GM21447 (cell line): Measurements from ENCODE around the gene DNAJC28.
"Not testable (repeated sequence)": the region's sequence is repeated elsewhere in the genome, so short reads cannot be mapped to it uniquely, and the experiment has no call there.

Experiments used
- ATAC-seq: cut with Tn5 transposase; IDR thresholded peaks from one replicate; pipeline ENCODE4 v1.9.1; 2021; ENCODE audit not compliant: unreplicated experiment

The DNAJC28 gene

DNA sequence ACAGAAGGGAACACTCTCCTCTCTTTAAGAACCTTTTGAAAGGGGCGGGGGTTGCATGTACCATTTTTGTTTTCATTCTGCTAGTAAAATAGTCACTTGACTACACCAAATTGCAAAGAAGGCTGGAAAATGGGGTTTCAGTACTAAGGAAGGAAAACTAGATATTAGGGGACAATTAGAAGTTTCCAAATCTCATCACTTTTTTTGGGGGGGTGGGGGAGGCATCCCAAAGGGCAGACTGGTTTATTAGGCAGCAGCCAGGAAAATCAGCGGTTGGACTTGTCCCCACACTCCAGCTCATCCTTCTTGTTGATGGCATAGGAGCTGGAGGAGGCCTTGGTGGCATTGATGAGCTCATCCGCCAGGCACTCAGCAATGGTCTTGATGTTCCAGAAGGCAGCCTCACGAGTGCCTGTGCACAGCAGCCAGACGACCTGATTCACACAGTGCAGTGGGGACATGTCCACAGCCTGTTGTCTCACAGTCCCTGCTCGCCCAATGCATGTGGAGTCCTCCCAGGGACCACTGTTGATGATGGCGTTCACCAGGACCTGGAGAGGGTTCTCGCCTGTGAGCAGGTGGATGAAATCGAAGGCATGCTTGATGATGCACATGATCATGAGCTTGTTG lies 10.1 kb downstream of the DNAJC28 start:
- ATAC-seq = no peak

DNA sequence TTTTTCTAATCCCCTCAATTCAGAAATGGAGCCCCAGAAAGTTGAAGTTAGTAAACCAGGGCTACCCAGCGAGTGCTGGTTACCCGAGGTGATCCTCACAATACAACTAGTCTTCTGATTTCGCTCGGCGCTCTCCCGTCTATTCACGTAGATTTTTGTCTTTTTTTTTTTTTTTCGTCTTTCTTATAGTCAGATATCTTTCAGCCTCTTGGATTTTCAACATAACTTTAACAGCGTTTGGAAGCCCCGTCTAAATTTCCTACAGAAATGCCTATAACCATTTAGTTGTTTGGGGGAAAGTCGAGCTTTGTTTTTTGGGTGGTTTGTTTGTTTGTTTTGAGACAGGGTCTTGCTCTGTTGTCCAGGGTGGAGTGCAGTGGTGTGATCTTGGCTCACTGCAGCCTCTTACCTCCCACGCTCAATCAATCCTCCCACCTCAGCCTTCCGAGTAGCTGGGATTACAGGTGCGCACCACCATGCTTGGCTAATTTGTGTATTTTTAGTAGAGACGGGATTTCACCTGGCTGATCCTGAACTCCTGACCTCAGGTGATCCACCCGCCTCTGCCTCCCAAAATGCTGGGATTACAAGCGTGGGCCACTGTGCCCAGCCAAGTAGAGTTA lies 10.9 kb downstream of the DNAJC28 start:
- no peak for ATAC-seq

DNA sequence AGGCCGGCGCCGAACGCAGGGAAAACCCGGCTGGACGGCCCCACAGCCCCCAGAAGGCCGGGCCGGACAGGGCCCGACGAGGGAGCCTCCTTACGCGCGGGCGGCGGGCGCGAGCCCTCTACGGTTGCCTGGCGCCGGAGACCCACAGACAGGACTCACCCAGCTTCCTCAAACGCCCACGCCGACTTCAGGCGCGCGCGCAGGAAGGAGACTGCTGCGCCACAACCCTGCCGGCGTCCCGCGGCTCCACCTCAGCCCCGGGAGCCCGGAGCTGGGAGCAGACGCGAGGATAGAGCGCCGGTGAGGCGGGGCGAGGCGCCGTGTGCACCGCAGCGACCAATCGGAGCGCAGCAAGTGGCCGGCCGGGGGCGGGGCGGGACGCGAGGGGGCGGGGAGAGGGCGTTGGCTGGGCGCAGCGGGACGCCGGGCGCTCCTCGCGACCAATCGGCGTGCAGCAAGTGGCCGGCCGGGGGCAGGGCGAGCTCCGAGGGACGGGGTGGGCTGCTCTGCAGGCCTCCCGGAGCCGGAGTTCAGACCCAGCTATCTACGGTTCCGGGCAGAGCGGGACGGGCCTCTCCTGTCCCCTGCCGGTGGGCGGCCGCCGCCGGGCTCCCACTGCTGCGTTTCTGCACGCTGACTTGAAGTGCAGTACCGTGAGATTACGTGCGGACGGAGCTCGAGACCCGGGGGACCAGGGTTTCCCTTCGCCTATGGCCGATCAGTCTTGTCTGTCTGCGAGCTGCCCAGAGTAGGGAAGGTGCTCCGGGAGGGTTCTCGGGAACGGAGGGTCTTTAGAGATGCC lies 11.6 kb downstream of the DNAJC28 start, which contains the start of gene TMEM50B:
Gene TMEM50B (minus strand): TSS at position 296 of the 802 bp plus-strand sequence. CDS start 11,089 bp downstream, outside the sequence.
- ATAC-seq = peak; percentile 81

DNA sequence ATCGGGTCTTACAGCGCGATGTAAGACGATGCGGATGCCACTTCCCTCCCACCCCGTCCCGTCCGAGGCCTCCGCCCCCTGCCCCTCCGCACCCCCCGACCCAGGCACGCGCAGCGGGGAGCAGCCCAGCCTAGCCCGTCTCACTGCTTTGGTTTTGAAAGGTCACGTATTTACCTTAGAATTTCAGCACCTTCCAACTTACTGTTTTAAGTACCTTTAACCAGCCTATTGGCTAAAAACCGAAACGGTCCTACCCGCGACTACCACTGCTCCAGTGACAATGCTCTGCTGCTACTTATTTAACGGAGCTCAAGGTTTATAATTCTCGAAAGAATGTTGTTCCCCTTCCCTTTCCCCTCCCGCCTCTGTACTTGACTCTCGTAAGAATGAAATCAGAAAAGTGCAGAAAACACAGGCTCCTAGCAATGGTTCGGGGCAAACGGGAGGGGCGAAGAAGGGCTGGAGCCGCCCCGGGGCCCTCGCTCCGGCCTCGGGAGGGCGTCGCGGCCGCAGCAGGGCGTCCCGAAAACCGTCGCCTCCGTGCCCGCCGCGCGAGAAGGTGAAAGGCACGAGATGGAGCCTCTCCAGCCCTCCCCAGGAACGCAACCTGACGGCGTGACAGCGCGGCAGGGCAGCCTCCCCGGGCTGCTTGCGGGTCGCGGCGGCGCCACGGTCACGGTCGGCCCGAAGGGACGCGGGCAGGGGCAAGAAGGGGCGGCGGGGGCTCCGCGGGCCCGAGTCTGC lies 12.4 kb downstream of the DNAJC28 start:
- peak; percentile 24 for ATAC-seq

DNA sequence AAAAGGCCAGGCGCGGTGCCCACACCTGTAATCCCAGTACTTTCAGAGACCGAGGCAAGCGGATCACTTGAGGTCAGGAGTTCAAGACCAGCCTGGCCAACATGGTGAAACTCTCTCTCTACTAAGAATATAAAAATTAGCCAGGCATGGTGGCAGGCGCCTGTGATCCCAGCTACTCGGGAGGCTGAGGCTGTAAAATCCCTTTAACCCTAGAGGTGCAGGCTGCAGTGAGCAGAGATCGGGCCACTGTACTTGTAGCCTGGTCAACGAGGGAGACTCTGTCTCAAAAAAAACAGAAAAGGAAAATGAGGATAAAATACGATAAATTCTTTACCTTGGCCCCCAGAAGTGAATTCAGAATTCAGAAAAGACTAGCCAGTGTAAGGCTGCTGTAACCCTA lies 13.3 kb downstream of the DNAJC28 start:
- no peak for ATAC-seq

DNA sequence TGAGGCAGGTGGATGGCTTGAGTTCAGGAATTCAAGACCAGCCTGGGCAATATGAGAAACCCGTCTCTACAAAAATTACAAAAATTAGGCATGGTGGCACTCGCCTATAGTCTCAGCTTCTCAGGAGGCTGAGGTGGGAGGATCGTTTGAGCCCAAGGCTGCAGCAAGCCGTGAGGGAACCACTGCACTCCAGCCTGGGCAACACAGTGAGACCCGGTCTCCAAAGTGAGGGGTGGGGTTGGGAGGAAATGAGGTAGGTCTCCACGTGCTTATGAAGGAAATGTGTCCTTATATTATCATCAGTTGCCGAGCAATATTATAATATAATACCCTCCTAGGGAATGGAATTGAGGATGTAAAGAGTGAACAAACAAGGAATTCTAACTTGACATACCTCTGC lies 14.4 kb downstream of the DNAJC28 start:
- ATAC-seq = no peak

DNA sequence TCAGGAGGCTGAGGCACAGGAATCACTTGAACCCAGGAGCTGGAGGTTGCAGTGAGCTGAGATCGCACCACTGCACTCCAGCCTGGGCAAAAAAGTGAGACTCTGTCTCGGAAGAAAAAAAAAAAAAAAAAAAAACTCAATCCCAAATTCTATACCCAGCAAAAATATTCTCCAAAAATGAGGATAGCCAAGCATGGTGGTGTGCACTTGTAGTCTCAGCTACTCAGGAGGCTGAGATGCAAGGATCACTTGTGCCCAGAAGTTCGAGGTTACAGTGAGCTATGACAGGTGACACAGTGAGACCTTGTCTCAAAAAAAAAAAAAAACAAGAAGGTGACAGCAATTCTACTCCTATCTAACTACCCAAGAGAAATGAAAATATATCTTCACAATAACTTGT lies 18.2 kb downstream of the DNAJC28 start:
- no peak for ATAC-seq

DNA sequence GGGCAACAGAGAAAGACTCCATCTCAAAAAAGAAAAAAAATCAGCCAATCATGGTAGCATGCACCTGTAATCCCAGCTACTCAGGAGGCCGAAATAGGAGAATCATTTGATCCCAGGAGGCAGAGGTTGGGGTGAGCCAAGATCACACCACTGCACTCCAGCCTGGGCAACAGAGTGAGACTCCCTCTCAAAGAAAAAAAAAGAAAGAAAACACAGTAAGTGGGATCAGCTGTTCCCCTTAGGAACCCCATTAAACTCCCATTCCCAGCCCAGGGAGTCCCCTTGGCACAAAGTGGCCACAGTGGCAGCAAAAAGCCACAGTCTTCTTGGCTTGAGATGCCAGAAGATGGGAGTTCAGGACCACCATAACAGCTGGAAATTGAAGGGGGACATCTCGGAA lies 20.8 kb downstream of the DNAJC28 start:
- no peak for ATAC-seq

DNA sequence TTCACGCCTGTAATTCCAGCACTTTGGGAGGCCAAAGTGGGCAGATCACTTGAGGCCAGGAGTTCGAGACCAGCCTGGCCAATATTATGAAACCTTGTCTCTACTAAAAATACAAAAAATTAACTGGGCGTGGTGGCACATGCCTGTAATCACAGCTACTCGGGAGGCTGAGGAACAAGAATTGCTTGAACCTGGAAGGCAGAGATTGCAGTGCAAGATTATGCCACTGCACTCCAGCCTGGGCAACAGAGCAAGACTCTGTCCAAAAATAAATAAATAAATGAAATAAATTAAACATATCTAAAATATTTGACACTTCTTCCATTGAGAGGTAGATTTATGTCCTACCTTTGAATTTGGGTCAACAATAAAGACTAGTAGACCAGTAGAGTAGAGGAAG lies 22.3 kb downstream of the DNAJC28 start:
- not testable (repeated sequence) for ATAC-seq

DNA sequence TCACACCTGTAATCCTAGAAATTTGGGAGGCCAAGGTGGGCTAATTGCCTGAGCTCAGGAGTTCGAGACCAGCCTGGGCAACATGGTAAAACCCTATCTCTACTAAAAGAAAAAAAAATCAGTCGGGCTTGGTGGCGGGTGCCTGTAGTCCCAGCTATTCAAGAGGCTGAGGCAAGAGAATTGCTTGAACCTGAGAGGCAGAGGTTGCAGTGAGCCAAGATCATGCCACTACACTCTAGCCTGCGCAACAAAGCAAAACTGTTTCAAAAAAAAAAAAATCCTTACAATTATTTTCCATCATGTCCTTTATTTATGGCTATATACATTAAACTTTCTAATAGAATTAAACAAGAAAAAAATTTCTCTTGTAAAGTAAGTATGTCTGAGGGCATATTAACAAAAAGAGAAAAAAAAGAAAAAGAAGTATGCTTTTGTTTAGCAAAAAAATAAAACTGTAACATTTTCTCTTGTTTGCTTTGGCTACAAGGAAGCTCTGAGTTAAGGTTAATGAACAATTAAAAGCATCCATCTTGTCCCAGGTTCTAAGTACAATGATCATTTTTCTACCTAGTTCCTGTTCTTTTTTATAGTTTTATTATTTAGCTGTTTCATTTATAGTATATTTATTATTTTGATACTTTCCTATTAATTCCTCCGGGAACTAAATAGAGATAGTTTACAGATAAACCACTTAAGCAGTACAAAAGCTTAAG lies 29.8 kb downstream of the DNAJC28 start:
- no peak for ATAC-seq

DNA sequence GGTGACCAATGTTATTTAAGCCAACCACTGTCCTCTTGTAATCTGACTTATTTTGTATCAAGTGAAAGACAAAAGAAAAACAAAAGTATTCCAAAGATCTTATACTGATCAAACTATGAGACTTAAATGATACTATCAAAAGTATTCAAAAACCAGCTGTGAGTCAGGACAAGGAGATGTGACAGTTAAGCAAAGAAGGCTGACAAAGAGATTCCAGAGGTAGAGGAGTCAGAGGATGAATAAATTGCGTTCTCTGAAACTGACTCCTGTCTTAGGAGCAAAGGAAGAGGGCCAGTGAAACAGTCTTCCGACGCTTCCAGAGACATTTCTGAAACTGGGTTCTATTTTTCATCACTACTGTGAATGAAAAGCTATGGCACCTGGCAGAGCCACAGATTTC lies 32.7 kb downstream of the DNAJC28 start:
- ATAC-seq = no peak

DNA sequence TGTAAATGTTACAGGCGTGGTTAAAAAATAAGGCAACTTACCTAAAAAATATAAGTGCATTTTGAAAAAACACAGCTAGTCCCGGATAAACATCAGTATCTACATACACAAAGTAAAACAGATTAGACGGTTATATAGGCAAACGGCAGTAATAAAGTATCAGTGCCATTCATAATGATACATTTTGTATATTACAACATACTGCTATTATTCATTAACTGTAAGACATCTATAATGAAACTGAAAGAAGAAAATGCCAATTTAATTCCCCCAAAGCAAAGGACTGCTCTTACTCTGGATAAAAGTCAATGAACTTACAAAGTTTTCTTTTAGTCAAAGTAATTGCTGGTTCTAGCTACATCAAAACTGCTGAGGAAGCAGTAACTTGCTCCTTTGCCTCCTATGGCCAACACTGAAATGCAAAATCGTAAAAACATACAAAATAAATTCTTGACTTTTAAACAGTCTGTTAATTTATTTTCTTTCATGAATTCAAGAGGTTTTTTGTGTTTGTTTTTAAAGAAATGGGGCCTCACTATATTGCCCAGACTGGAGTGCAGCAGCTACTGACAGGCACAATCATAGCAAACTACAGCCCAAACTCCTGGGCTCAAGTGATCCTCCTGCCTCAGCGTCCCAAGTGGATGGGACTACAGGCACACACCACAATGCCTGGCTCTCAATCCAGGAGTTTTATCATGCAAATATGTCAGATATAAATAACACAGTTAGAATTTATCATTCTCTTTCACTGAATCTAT lies 35.6 kb downstream of the DNAJC28 start:
- no peak for ATAC-seq

DNA sequence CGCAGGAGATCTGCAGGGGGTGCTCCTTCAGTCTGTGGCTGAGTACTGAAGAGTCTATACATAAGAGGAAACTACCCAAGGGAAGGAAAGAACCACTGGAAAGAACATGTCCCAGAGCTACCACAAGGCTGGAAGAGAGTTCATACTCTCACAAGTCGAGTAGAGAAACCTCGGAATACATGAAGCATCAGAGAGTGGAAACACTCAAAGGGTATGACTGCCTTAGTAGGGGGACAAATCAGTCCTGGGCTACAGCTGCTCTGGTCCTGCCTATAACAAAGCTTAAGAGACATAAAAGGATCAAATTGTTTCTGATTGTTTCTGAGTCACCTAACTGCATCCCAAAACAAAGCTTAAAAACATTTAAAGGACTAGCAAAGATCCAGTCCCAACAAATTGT lies 39.2 kb downstream of the DNAJC28 start:
- ATAC-seq = no peak

DNA sequence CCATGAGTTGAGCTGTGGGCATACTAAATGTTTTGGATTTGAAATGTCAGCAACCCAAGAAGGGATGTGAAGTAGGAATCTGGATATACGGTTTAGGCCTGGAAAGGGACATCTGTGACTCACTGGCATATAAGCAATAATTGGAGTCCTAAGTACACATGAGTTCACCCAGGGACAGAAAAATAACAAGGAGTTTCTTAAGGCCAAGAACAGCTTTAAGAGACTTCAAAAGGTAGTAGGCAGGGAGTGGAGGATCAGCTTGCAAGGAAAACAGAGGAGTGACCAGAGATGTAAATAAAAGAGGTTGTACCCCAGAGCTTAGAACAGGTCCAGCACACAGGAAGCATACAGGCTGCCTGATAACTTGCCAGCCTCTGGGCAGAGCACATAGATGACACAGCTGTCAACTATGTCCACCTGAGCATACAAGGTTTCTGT lies 39.9 kb downstream of the DNAJC28 start:
- no peak for ATAC-seq

DNA sequence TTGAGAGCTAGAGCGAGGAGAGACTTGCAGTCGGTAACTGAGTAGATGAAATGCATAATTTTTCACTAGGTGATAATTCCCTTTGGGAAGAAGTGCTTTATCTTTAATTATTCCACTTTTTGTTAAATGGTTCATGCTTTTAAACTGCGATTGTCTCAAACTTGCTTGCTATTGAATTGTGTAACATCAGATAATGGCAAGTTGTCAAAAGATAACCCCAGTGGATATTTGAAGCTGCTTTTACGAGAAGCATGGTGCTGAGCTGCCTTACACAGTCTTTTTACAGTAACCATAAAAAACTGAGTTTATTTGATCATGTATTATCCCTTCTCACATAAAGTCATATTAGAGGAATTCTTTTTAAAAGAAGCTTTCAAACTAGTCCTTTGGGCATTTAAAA lies 41.9 kb downstream of the DNAJC28 start:
- no peak for ATAC-seq

DNA sequence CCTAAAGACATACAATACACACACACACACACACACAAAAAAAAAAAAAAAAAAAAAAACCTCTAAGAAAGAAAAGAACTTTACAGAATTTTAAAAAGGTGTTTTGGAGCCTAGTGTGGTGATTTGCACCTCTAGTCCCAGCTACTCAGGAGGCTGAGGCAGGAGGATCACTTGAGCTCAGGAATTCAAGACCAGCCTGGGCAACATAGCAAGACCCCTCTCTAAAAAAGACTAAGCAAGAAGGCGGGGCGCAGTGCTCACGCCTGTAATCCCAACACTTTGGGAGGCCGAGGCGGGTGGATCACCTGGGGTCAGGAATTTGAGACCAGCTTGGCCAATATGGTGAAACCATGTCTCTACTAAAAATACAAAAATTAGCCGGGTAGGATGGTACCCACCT lies 44.9 kb downstream of the DNAJC28 start:
- not testable (repeated sequence) for ATAC-seq

DNA sequence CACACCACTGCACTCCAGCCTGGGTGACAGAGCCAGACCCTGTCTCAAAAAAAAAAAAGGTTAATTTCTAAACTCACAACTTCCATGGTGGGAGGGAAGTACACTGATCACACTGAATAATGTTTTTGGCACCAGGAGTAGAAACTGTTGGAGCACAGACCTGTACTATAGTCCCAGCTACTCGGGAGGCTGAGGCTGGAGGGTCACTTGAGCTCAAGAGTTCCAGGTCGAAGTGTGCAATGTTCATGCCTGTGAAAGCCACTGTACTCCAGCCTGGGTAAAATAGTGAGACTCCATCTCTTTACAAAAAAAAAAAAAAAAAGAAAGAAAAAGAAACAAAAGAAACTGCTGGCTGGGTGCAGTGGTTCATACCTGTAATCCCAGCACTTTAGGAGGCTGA lies 47.0 kb downstream of the DNAJC28 start:
- ATAC-seq = no peak

DNA sequence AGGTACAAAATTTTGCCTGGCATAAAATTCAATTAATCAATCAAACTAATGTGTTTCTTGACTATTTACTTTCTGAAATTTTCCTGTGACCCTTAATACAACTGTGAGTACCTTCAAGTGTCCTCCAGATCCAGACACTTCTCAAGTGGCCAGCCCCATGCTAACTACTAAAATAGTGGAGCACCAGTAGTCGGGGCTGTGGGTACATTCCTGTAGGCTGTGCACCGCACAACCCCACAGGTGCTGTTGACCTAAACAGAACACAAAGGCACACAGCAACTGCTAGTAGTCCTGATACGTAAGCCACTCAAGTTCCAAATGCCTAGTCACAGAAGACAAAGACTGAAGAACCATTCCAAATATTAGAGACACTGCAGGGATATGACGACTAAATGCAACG lies 48.3 kb downstream of the DNAJC28 start:
- ATAC-seq = no peak

DNA sequence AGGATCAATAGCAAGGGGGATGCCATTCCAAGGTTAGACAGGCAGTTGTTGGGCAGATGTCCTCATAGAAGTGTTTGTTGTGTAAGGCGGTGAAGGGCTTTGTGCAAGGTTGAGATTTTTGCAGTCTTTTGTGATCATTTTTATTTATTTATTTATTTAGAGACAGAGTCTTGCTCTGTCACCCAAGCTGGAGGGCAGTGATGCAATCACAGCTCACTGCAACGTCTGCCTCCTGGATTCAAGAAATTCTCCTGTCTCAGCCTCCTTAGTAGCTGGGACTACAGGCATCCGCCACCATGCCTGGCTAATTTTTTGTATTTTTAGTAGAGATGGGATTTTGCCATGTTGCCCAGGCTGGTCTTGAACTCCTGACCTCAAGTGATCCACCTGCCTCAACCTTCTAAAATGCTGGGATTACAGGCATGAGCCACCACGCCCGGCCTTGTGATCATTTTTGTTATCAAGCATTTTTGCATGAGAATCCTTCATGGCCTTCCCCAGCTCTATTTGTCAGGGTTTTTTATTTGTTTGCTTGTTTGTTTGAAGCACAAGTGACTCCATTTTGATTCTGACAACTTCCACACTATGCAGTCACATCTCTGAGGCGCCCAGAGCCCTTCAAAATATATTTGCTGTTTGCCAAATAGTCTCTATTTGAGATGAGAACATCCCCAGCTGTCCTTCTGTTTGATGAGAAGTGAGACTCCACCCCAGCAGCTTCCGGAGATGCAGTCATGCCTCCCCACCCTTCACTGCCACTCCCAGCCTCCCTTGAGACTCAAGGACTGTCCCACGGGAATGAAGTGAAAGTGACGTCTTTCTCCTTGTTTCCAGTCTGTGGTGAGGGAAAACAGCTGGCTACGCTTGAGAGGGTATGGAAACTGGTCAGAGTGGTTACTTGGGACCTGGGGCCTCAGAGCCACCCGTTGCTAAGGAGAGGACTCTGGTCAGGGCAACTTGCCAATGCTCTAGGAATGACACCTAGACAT lies 49.7 kb downstream of the DNAJC28 start:
- peak; percentile 73 for ATAC-seq
